ENCODE measurements around the gene ASAH2.
"Not testable (repeated sequence)": the region's sequence is repeated elsewhere in the genome, so short reads cannot be mapped to it uniquely, and the experiment has no call there.

The ASAH2 gene

GRCh38 chr10:50251394-50251793, at the start of gene ASAH2:
TSS of gene ASAH2 (minus strand) at chr10:50251516. CDS start at chr10:50248610, 2,906 bp downstream.
- no peak for DNase-seq (ENCODE audit: low read depth)

DNA sequence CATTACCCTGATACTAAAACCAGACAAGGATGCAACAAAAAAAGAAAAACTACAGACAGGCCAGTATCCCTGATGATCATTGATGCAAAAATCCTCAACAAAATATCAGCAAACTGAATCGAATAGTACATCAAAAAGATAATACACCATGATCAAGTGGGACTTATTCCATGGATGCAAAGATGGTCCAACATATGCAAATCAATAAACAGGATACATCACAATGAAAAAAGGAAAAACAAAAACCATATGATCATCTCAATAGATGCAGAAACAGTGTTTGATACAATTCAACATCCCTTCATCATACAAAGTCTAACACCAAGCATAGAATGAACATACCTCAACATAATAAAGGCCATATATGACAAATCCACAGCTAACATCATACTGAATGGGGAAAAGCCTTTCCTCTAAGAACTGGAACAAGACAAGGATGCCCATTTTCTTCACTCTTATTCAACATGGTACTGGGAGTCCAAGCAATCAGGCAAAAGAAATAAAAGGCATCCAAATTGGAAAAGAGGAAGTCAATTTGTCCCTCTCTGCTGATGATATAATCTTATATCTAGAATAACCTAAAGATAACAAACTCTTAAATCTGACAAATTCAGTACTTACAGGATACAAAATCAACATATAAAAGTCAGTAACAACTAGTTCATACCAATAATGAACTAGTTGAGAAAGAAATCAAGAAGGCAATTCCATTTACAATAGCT, 48.8 kb upstream of the ASAH2 start:
- no peak for DNase-seq (ENCODE audit: low read depth)

DNA sequence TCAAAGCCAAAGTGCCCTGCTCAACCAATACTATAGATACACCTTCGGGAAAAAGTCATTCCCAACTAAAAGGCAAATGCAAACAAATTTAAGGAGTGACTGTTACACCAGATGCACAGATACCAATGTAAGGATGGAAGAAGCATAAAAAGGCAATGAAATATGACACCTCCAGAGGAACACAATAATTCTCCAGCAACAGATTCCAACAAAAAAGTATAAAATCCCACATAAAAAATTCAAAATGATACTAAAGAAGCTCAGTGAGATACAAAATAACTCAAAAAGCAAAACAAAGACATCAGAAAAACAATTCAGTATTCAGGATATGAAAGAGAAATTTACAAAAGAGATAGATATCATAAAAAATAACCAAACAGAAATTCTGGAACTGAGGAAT, 44.1 kb upstream of the ASAH2 start:
- no peak for DNase-seq (ENCODE audit: low read depth)

- DNase-seq (ENCODE audit: low read depth), result no peak
Measured at GRCh38 chr10:50294582-50294981, 43.3 kb upstream of the ASAH2 start.

DNA sequence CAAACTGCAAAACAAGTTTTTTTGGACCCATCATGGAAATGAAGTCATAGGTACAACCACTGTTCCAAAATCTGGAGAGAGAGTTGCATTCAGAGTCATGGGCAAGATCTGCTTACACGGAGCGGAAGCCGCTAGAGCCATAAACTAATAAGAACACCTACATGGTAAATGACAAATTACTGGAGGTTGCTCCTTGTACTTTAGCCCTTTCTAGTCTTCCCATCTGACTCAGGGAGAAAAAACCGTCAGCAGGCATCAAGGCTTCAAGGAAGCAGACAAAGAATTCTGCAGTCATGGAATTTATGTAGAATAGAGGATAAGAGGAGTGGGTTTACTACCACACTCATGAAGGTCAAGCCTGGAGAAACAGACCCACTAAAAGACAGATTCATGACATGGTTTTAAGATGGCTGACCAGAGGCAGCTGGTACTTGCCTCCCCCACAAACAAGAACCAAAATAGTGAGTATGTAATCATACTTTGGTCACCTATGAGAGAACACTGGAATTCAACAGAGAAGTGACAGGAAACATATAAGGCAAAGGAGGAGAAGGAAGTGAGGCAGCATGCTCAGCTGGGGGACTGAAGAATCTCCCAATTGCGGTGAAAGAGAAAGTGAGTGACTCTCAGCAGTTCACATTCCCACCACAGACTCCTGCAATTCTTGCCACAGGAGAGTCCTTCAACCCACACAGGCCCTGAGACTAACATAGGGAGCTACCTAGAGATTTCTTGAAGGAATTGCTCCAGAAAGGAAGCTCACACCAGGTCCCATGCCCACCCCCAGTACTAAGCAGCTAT, 42.4 kb upstream of the ASAH2 start:
- DNase-seq (ENCODE audit: low read depth), result no peak

DNA sequence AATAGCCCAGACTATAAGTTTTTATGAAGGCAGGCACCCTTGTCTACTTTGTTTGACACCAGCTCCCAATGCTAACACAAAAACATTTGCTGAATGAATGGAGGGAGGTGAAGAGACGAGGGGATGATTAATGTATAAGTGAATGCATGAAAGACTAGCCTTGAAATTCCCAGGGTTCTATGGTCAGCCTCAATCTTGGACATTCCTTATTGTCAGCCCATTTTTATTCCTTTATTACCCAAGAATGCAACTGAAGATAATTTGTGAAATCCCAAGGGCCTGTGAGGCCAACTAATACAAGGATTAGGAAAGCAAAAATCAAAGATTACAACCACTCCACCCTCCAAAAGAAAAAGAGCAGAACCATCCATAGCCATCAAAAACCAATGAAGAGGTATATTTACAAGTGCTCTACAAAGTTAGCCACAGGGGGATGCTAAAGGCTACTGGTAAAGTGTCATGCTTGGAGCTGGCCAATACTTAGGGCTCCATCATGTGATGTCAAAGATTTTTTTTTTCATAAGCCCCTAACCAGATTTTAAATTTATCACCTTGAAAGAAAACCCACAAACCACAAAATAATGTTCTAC, 40.0 kb upstream of the ASAH2 start:
- DNase-seq (ENCODE audit: low read depth), result no peak

GRCh38 chr10:50289196-50289595, 37.9 kb upstream of the ASAH2 start:
- no peak for DNase-seq (ENCODE audit: low read depth)

DNA sequence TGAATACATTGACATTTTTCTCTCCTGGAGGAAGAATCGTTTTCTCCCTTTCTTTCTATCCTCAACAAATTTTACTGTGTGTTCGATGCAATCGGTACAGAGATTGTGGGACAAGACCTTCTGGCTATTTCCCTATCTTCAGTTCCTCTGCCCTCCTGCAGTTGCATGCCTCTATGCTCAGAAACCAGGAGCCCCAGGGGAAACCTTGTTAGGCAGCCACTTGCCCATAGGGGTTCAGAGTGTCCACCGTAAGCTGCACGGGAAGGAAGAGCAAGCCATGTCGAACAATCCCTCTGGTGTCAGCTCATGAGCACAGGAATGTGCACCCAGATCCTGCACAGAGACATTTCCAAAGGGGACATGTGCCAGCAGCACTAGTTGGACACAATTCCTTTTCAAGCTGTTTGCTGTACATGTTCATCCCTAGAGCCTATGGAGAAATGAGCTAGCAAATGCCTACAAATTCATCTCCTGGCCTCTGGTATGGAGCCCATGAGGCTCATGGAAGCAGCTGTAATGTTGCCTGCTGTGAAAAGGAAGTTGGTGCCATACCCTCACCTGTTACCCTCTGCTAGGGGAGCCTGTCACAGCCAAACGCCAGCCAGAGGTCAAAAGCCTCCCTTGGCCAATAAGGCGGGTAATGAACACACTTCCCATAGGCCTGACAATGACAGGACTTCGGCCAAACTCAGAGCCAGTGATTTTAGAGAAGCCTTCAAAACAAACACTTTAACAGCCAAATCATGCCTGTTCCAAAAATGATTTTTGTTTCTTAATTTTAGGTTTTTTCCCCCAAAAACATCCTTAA, 35.9 kb upstream of the ASAH2 start:
- no peak for DNase-seq (ENCODE audit: low read depth)

GRCh38 chr10:50286517-50286916, 35.2 kb upstream of the ASAH2 start:
- no peak for DNase-seq (ENCODE audit: low read depth)

- DNase-seq (ENCODE audit: low read depth), result no peak
Measured at GRCh38 chr10:50281967-50282522, 30.7 kb upstream of the ASAH2 start.

DNA sequence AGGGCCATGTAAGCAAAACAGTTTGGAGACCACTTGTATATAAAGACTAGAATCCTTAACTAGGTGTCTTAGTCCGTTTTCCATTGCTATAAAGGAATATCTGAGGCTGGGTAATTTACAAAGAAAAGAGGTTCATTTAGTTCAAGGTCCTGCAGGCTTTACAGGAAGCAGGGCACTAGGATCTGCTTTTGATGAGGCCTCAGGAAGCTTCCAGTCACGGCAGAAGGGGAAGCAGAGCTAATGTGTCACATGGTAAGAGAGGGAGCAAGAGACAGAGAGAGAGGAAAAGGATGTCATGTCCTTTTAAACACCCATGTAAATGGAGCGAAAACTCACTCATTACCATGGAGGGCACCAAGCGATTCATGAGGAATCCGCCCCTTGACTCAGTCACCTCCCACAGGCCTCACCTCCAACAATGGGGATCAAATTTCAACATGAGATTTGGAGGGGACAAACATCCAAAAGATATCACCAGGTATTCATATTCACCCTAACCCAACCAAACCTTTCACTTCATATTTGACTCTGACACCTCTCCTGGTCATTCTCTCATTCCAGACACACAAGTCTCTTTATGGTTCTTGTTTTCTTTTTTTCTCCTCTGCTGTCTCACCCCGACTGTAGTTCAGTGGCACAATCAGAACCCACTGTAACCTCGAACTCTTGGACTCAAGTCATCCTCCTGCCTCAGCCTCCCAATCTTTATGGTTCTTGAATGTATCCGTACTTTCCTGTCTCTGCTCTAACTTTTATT, 30.1 kb upstream of the ASAH2 start:
- no peak for DNase-seq (ENCODE audit: low read depth)

DNA sequence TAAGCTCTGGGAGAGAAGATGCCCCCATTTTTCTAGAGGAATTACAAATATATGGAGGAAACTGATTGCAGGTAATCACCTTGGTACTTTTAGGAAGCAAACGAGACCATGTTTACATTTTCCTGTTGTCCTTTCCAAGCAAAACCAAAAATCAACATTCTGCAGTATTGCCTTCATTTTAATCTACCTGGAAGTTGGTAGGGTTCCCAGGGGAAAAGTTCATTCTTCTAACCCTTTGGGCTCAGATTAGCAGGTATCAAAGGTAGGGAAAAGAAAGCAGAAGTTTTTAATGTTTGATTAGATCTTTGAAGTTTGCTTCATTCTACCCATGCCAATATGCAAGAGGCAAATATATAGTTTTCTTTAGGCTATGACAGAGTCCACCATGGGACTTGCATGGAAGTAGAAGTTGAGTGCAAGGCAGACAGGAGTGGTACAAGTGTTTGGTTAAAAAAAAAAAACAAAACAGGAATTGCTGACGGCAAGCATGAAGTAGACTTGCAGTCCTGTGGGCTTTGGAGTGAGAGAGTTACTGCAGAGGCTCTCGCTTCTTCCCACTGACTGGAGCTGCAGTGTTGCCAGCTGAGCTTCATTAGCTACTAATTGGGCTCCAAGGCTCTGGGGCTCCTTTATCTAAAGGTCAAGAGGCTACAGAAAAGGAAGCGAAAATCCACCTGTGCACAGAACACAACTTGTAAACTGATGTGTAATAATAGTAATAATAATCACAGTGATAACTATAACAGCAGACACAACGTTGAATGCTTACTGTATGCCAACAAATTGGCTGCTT, 28.9 kb upstream of the ASAH2 start:
- no peak for DNase-seq (ENCODE audit: low read depth)

- DNase-seq (ENCODE audit: low read depth), result no peak
Measured at GRCh38 chr10:50279489-50279888, 28.2 kb upstream of the ASAH2 start.

DNA sequence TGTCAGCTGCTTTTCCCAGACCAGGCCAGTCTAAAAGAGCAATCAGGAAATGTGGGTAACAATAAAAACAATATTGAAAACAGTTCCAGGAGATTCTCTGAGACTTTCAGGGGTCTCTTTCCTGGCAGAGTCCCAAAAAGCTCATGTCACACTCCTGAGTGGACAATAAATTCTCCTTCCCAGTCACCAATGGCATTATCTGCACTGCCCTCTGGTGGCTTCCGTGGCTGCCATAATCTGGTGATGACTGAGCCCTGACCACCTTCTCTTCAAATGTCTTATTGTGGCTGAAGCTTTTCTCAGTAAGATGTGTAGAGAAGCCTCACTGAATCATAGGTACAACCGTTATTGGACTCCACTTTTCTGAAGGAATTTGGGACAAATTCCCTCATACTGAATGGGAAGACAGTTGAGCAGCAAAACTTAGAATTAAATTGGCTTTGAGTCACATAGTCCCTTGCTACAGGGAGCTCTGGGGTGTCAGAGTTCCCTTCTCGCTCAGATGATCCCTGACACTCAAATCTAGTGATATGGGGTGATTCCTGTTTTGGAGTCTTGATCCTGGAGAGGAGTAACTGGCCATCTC, 24.4 kb upstream of the ASAH2 start:
- DNase-seq (ENCODE audit: low read depth), result no peak

DNA sequence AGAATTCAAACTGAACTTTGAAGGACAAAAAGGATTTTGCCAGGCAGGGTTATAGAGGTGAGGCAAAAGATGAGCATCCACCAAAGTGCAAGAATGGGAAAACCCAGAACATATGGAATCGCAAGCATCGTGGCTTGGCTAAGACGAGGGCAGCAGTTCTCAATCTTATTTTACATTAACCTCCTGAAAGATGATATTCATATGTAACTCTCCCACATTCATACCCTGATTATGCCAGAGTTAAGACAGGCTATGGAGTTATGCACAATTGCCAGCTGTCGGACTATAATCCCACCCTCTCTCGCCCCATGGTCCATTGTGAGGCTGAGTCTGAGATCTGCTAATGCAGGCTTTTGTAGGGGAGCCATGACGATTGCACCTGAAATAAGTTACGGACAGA, 21.2 kb upstream of the ASAH2 start:
- DNase-seq (ENCODE audit: low read depth), result no peak

DNA sequence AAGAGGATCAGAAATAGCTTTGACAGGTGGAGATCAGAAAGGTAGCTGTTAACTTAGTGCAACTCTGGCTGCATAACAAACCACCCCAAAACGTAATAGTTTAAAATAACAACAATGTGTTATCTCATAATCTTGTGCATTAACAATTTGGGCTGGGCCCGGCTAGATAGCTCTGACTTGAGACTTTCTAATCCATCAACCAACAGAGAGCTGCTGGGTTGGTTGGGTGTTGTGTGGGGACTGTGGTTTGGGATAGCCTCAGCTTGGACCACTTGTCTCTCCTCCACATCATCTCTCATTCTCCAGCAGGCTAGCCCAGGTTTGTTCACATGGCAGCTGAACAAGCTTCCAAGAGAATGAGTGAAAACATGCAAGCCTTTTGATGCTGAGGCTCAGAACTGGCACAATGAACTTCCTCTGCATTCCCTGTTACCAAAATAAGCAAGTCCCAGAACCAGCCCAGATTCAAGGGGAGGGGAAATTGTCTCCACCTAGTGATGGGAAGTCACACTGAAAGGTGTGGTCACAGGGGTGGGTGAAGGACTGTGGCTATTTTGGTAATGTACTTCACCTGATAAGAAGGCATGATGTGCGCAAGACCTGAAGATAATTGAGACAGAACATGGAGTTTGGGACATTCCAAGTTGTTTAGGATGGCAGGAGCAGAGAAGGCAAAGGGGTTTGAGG, 20.4 kb upstream of the ASAH2 start:
- DNase-seq (ENCODE audit: low read depth), result no peak

- not testable (repeated sequence) for DNase-seq (ENCODE audit: low read depth)
Measured at GRCh38 chr10:50267877-50268276, 16.6 kb upstream of the ASAH2 start.

- not testable (repeated sequence) for DNase-seq (ENCODE audit: low read depth)
Measured at GRCh38 chr10:50262625-50263024, 11.3 kb upstream of the ASAH2 start.

- no peak for DNase-seq (ENCODE audit: low read depth)
Measured at GRCh38 chr10:50260791-50261281, 9.5 kb upstream of the ASAH2 start.
